Liver (tissue), 9 donors: Measurements from ENCODE around the gene PGAP1. TPM values are rescaled to one million over a fixed set of nuclear protein-coding genes. Genes with fewer than 3 reads are reported as not detected.
A peak's percentile ranks its signal among the peaks of the same experiment; 100 is the strongest.

Experiments used
- DNase-seq: peaks from one replicate; pipeline ENCODE4 v3.0.0-alpha.2; 2017; ENCODE audit warnings: low spot score
- H3K27ac ChIP-seq, 2 donors: one replicate each; pipeline ENCODE4 v1.7.0; 2013; ENCODE audit warnings: inconsistent platforms in 2 of 2, low read length in 2 of 2, control low read depth in 1 of 2, low read depth in 1 of 2, mild to moderate bottlenecking in 1 of 2
- H3K27me3 ChIP-seq, 4 donors: one replicate each; pipeline versions ENCODE4 v1.6.1 to v1.7.0; 2013; ENCODE audit warnings: low read length in 3 of 4, inconsistent platforms in 1 of 4, mild to moderate bottlenecking in 1 of 4, moderate library complexity in 1 of 4; ENCODE audit not compliant: control insufficient read depth in 4 of 4, insufficient read depth in 4 of 4
- H3K36me3 ChIP-seq, 4 donors: one replicate each; pipeline versions ENCODE4 v1.6.1 to v1.7.0; 2013; ENCODE audit warnings: low read length in 3 of 4, mild to moderate bottlenecking in 3 of 4, low read depth in 1 of 4, moderate library complexity in 1 of 4; ENCODE audit not compliant: control insufficient read depth in 4 of 4, insufficient read depth in 3 of 4
- H3K4me1 ChIP-seq, 4 donors: one replicate each; pipeline versions ENCODE4 v1.6.1 to v1.7.0; 2013; ENCODE audit warnings: low read length in 3 of 4, mild to moderate bottlenecking in 3 of 4, moderate library complexity in 1 of 4; ENCODE audit not compliant: control insufficient read depth in 4 of 4, insufficient read depth in 4 of 4
- H3K4me3 ChIP-seq, 3 donors: one replicate each; pipeline versions ENCODE4 v1.6.1 to v1.7.0; 2013; ENCODE audit warnings: low read length in 3 of 3, control low read depth in 1 of 3, low read depth in 1 of 3, mild to moderate bottlenecking in 1 of 3
- H3K9ac ChIP-seq, 2 donors: one replicate each; pipeline ENCODE4 v1.7.0; 2013; ENCODE audit warnings: low read length in 2 of 2, mild to moderate bottlenecking in 2 of 2, moderate library complexity in 2 of 2, control low read depth in 1 of 2, low read depth in 1 of 2
- H3K9me3 ChIP-seq, 4 donors: one replicate each; pipeline versions ENCODE4 v1.6.1 to v1.7.0; 2013; ENCODE audit warnings: low read length in 3 of 4; ENCODE audit not compliant: control insufficient read depth in 4 of 4
- FOXA1 ChIP-seq: IDR thresholded peaks from 2 replicates; pipeline ENCODE4 v1.6.1; 2016; ENCODE audit warnings: antibody characterized with exemption
- FOXA2 ChIP-seq: IDR thresholded peaks from 2 replicates; pipeline ENCODE4 v1.6.1; 2016; ENCODE audit warnings: antibody characterized with exemption
- GABPA ChIP-seq, 2 donors: IDR thresholded peaks in 1 of 2; conservative IDR thresholded peaks in 1 of 2; 2 replicates each; pipeline ENCODE4 v1.6.1; 2016; ENCODE audit warnings: antibody characterized with exemption in 2 of 2, mild to moderate bottlenecking in 1 of 2, moderate library complexity in 1 of 2
- HNF4A ChIP-seq, 2 donors: conservative IDR thresholded peaks; 2 replicates each; pipeline ENCODE4 v1.6.1; 2016; ENCODE audit warnings: antibody characterized with exemption in 2 of 2, mild to moderate bottlenecking in 2 of 2
- HNF4G ChIP-seq: IDR thresholded peaks from 2 replicates; pipeline ENCODE4 v1.6.1; 2016; ENCODE audit warnings: antibody characterized with exemption
- JUND ChIP-seq, 2 donors: IDR thresholded peaks; 2 replicates each; pipeline ENCODE4 v1.6.1; 2016; ENCODE audit warnings: antibody characterized with exemption in 2 of 2
- MAX ChIP-seq: IDR thresholded peaks from 2 replicates; pipeline ENCODE4 v1.6.1; 2016; ENCODE audit warnings: antibody characterized with exemption
- NR2F2 ChIP-seq: IDR thresholded peaks from 2 replicates; pipeline ENCODE4 v1.6.1; 2016; ENCODE audit warnings: antibody characterized with exemption
- SP1 ChIP-seq: IDR thresholded peaks from 2 replicates; pipeline ENCODE4 v1.6.1; 2018; ENCODE audit warnings: antibody characterized with exemption, mild to moderate bottlenecking
- WGBS: extraction: QIAGEN DNeasy Blood & Tissue Kit; methylation state at CpG from one replicate; pipeline ENCODE4 v1.1.7; 2013; 5-methylcytosine and 5-hydroxymethylcytosine counted together
- polyA plus RNA-seq, 2 donors: library from polyadenylated mRNA; stranded (reverse) in 1 of 2; unstranded in 1 of 2; fragments of 200-250 nt in 1 of 2; fragments of >200 nt in 1 of 2; fragmentation: Nextera tagmentation in 1 of 2; extraction: Ambion mirVana in 1 of 2; gene quantifications; one replicate each; pipeline versions ENCODE4 v1.2.1 to v1.2.3, GENCODE V29; 2013 to 2015
- total RNA-seq, 2 donors: library from RNA; depleted of rRNA; stranded (reverse); fragments of >200 nt; gene quantifications; one replicate each; pipeline ENCODE4 v1.2.3, GENCODE V29; 2014
- TF ChIP-seq, protein P1 (sequence below): IDR thresholded peaks from 2 replicates; pipeline ENCODE4 v1.6.1; 2016; ENCODE audit warnings: antibody characterized with exemption
- donor health status: healthy.
- donor health status: healthy.
- donor health status: healthy.
- donor health status: healthy.
- donor health status: healthy.

PGAP1 gene
- total and polyA plus RNA-seq, 4 donors, result 0.54 to 5.8 (median 2.3) TPM

- H3K36me3 ChIP-seq, result no peaks in the 10 kb centered on the region
- no peaks in the 10 kb centered on the region for H3K9me3 ChIP-seq
- no peak overlapping the region for H3K4me3 ChIP-seq
- DNase-seq, result no peak
- WGBS, result 75% methylated on average over 2 of the region's 2 CpGs
- H3K27me3 ChIP-seq, result no peaks in the 10 kb centered on the region
- no peak for TF ChIP-seq HNF4G
- no peak for TF ChIP-seq GABPA (IDR thresholded peaks at IDR 0.05 in 1 of 2, conservative IDR thresholded peaks at IDR 0.05 in 1 of 2)
- TF ChIP-seq FOXA1, result no peak
- TF ChIP-seq FOXA2, result no peak
- TF ChIP-seq NR2F2, result no peak
- H3K4me1 ChIP-seq, result peaks cover 0 to 10% (median 5%) of the 10 kb centered on the region in 4 donors
- no peak overlapping the region for H3K27ac ChIP-seq
- no peak overlapping the region for H3K9ac ChIP-seq
Measured at GRCh38 chr2:196931555-196931954, 5.0 kb upstream of the PGAP1 start.

DNA sequence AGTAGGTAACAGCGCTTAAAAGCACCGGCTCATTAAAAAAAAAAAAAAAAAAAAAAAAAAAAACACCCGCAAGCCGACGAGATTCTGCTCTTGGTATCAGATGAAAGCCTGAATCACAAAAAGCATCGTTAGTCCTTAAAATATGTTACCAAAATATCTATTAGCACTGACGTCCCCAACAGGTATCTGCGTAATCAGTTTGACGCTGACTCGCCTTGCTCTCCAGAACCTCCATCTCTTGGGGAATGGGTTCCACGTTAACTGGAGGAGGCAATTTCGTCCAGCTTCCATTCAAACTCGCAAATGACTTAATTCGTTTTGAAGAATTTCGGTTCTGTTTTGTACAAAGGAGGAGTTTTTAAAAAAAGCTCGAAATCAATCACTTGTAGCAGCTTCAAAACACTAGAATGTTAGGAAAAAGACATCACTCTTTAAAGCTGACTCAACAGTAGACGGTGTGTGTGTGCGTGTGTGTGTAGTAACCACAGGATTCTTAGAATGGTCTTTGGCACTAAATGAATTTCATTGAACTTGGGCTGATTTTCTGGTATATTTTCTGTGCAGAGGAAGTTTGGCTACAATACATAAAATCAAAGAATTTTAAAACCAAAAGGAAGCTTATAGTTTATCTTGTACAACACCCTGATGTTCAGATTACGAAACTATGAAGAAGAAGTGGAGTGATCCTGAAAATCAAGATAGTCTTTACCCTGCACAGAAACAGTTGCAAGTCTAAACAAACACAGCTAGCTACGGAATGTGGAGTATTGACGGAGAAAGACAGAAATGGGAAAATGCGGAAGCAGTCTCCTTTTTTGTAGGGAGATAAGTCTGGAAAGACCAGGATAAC, 1.1 kb upstream of the PGAP1 start:
- DNase-seq, result no peak
- H3K4me1 ChIP-seq, result peaks cover 2 to 15% (median 9%) of the 10 kb centered on the region in 4 donors
- peak overlapping the region; percentile 64 to 86 for H3K27ac ChIP-seq
- TF ChIP-seq MAX (no peak), FOXA2 (no peak), JUND (IDR thresholded peaks at IDR 0.05) (peak in 1 of 2 donors; percentile 1), HNF4A (conservative IDR thresholded peaks at IDR 0.05) (peak in 1 of 2 donors; percentile 21)
- H3K36me3 ChIP-seq, result no peaks in the 10 kb centered on the region
- H3K9ac ChIP-seq, result peak overlapping the region; percentile 35 to 87
- peak overlapping the region; percentile 54 to 99 (median 82) for H3K4me3 ChIP-seq
- H3K27me3 ChIP-seq, result no peaks in the 10 kb centered on the region
- 8% methylated on average over 22 of the region's 22 CpGs for WGBS
- no peaks in the 10 kb centered on the region for H3K9me3 ChIP-seq

- H3K4me1 ChIP-seq, result peaks cover 2 to 15% (median 9%) of the 10 kb centered on the region in 4 donors
- WGBS, result under 1% methylated on average over 37 of the region's 37 CpGs
- H3K36me3 ChIP-seq, result no peaks in the 10 kb centered on the region
- H3K9me3 ChIP-seq, result no peaks in the 10 kb centered on the region
- H3K27ac ChIP-seq, result peak overlapping the region; percentile 64 to 86
- H3K27me3 ChIP-seq, result no peaks in the 10 kb centered on the region
- H3K9ac ChIP-seq, result peak overlapping the region in 1 of 2 donors; percentile 76
- no peak for TF ChIP-seq SP1
- TF ChIP-seq, protein P1, sequence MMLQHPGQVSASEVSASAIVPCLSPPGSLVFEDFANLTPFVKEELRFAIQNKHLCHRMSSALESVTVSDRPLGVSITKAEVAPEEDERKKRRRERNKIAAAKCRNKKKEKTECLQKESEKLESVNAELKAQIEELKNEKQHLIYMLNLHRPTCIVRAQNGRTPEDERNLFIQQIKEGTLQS, result no peak
- no peak for TF ChIP-seq FOXA1
- peak overlapping the region; percentile 54 to 99 (median 61) for H3K4me3 ChIP-seq
- peak; percentile 35 for DNase-seq
Measured at GRCh38 chr2:196925768-196926561, 542 bp downstream of the PGAP1 start.
